IMR-90 (cell line): ENCODE results near the gene SPAG4. TPM values are rescaled to one million over a fixed set of nuclear protein-coding genes. Genes with fewer than 3 reads are reported as not detected.

Experiments used
- ATAC-seq: fragments of 200-7000 bp; cut with Tn5 transposase; 2 replicates; pipeline ENCODE4 v1.9.1; 2020; ENCODE audit warnings: low read depth, mild to moderate bottlenecking, moderate library complexity
- BruUV-seq: library from RNA; stranded (reverse); fragments of 400-500 nt; replicated peaks from 2 replicates; lab custom pipeline; 2021; lab: Mats Ljungman, UMichigan
- CTCF ChIA-PET: fragments of 300-600 bp; formaldehyde crosslinking; extraction: SDS; loops from one replicate; lab custom pipeline; 2021; ENCODE audit warnings: antibody characterized with exemption; lab: Yijun Ruan, JAX
- POLR2A ChIA-PET: fragments of 300-600 bp; sonication (Branson Sonifier 250); formaldehyde crosslinking; loops from one replicate; lab custom pipeline; 2022; ENCODE audit warnings: antibody characterized with exemption; ENCODE audit not compliant: unreplicated experiment; lab: Charles Lee
- DNase-seq: peaks from one replicate; pipeline ENCODE4 v3.0.0; 2013
- H2AFZ ChIP-seq: replicated peaks from 2 replicates; pipeline ENCODE3; 2013; ENCODE audit warnings: low read length, mild to moderate bottlenecking; ENCODE audit not compliant: poor library complexity
- H2AK5ac ChIP-seq: 2 replicates; pipeline ENCODE4 v1.6.1; 2013; ENCODE audit warnings: low read depth, low read length, inconsistent platforms
- H2AK9ac ChIP-seq: replicated peaks from 2 replicates; pipeline ENCODE3; 2013; ENCODE audit warnings: mild to moderate bottlenecking, low read depth, low read length, moderate library complexity; ENCODE audit not compliant: poor library complexity
- H2BK120ac ChIP-seq: 2 replicates; pipeline ENCODE4 v1.6.1; 2013; ENCODE audit warnings: low read depth, low read length, inconsistent platforms
- H2BK15ac ChIP-seq: 3 replicates; pipeline ENCODE4 v1.6.1; 2013; ENCODE audit warnings: low read depth, low read length, inconsistent platforms
- H2BK20ac ChIP-seq: 2 replicates; pipeline ENCODE4 v1.6.1; 2013; ENCODE audit warnings: low read depth, mild to moderate bottlenecking, inconsistent platforms, low read length, moderate library complexity
- H2BK5ac ChIP-seq: 2 replicates; pipeline ENCODE4 v1.6.1; 2013; ENCODE audit warnings: mild to moderate bottlenecking, low read depth, low read length, inconsistent platforms; ENCODE audit not compliant: poor library complexity, severe bottlenecking
- H3K14ac ChIP-seq: replicated peaks from 2 replicates; pipeline ENCODE4 v1.6.1; 2013; ENCODE audit warnings: low read depth, low read length, inconsistent platforms
- H3K18ac ChIP-seq: 2 replicates; pipeline ENCODE4 v1.6.1; 2013; ENCODE audit warnings: low read depth, low read length, control low read depth
- H3K23ac ChIP-seq: 2 replicates; pipeline ENCODE4 v1.6.1; 2013; ENCODE audit warnings: low read depth, low read length, inconsistent platforms
- H3K27ac ChIP-seq: 2 replicates; pipeline ENCODE4 v1.5.1; 2013; ENCODE audit warnings: mild to moderate bottlenecking, control low read depth, low read length; ENCODE audit not compliant: insufficient read depth
- H3K27me3 ChIP-seq: 2 replicates; pipeline ENCODE4 v1.6.1; 2013; ENCODE audit warnings: low read length; ENCODE audit not compliant: control insufficient read depth, insufficient read depth
- H3K36me3 ChIP-seq: 2 replicates; pipeline ENCODE4 v1.6.1; 2013; ENCODE audit warnings: low read length, mixed read lengths; ENCODE audit not compliant: control insufficient read depth, insufficient read depth
- H3K4ac ChIP-seq: 2 replicates; pipeline ENCODE4 v1.6.1; 2013; ENCODE audit warnings: low read depth, low read length, inconsistent platforms
- H3K4me1 ChIP-seq: 2 replicates; pipeline ENCODE4 v1.6.1; 2013; ENCODE audit warnings: low read length, mixed read lengths; ENCODE audit not compliant: control insufficient read depth, insufficient read depth
- H3K4me2 ChIP-seq: 2 replicates; pipeline ENCODE4 v1.6.1; 2013; ENCODE audit warnings: low read depth, mild to moderate bottlenecking, control low read depth, low read length, moderate library complexity
- H3K4me3 ChIP-seq: 2 replicates; pipeline ENCODE4 v1.5.1; 2013; ENCODE audit warnings: low read depth, mild to moderate bottlenecking, control low read depth, low read length, moderate library complexity; ENCODE audit not compliant: insufficient read depth
- H3K56ac ChIP-seq: 2 replicates; pipeline ENCODE4 v1.6.1; 2013; ENCODE audit warnings: low read length, inconsistent platforms; ENCODE audit not compliant: insufficient read depth; ENCODE audit errors: extremely low read depth
- H3K79me1 ChIP-seq, 2 experiments: 2 replicates each; pipeline ENCODE4 v1.6.1; 2013; ENCODE audit warnings: low read length in 2 of 2, inconsistent platforms in 1 of 2, low read depth in 1 of 2
- H3K9ac ChIP-seq: 2 replicates; pipeline ENCODE4 v1.6.1; 2013; ENCODE audit warnings: low read depth, low read length, control low read depth
- H3K9me1 ChIP-seq: 2 replicates; pipeline ENCODE4 v1.6.1; 2013; ENCODE audit warnings: low read length, inconsistent platforms; ENCODE audit not compliant: insufficient read depth
- H3K9me3 ChIP-seq: 2 replicates; pipeline ENCODE4 v1.6.1; 2013; ENCODE audit warnings: low read length; ENCODE audit not compliant: control insufficient read depth, insufficient read depth
- H4K20me1 ChIP-seq: 2 replicates; pipeline ENCODE4 v1.6.1; 2013; ENCODE audit warnings: low read length, inconsistent platforms; ENCODE audit not compliant: insufficient read depth
- H4K5ac ChIP-seq: 2 replicates; pipeline ENCODE4 v1.6.1; 2013; ENCODE audit warnings: mild to moderate bottlenecking, low read depth, low read length, control low read depth
- H4K8ac ChIP-seq, 2 experiments: 2 replicates each; pipeline ENCODE4 v1.6.1; 2013; ENCODE audit warnings: low read depth in 2 of 2, low read length in 2 of 2, control low read depth in 1 of 2, inconsistent platforms in 1 of 2
- H4K91ac ChIP-seq: 2 replicates; pipeline ENCODE4 v1.6.1; 2013; ENCODE audit warnings: low read depth, low read length, inconsistent platforms; ENCODE audit not compliant: insufficient read depth
- CHD1 ChIP-seq: IDR thresholded peaks from 2 replicates; pipeline ENCODE4 v1.6.1; 2012; ENCODE audit warnings: low read depth, low read length, improper control_type of control experiment
- MXI1 ChIP-seq: IDR thresholded peaks from 2 replicates; pipeline ENCODE4 v1.6.1; 2012; ENCODE audit warnings: low read depth, mild to moderate bottlenecking, low read length, moderate library complexity, borderline replicate concordance
- POLR2A ChIP-seq: IDR thresholded peaks from 2 replicates; pipeline ENCODE4 v1.6.1; 2012; ENCODE audit warnings: mild to moderate bottlenecking, low read depth, low read length
- RCOR1 ChIP-seq: IDR thresholded peaks from 2 replicates; pipeline ENCODE4 v1.6.1; 2012; ENCODE audit warnings: mild to moderate bottlenecking, low read length, improper control_type of control experiment; ENCODE audit not compliant: insufficient replicate concordance
- WGBS, 2 experiments: methylation state at CpG; one replicate each; pipeline versions ENCODE4 v1.1.5 to v1.1.7; 2013; ENCODE audit warnings: missing lambda C conversion rate in 2 of 2; ENCODE audit not compliant: insufficient read length in 1 of 2; ENCODE audit errors: extremely low coverage in 2 of 2; 5-methylcytosine and 5-hydroxymethylcytosine counted together
- dilution Hi-C: fragments of 300-500 bp; cut with HindIII; formaldehyde crosslinking; loops from one replicate; pipeline ENCODE4 v1.14.3; 2018; ENCODE audit warnings: low sequenced_read_pairs; ENCODE audit not compliant: unreplicated experiment
- in situ Hi-C: fragments of 300-500 bp; cut with MboI; formaldehyde crosslinking; loops from 3 replicates; pipeline ENCODE4 v1.14.3; 2019; ENCODE audit warnings: low sequenced_read_pairs, inconsistent platforms, mixed read lengths
- intact Hi-C: fragments of 100-400 bp; cut with micrococcal nuclease; formaldehyde crosslinking; loops from 2 replicates; pipeline ENCODE4 v1.10.0; 2022
- polyA plus RNA-seq, 3 experiments: library from polyadenylated mRNA; depleted of rRNA; stranded (reverse); fragments of >200 nt; gene quantifications; 2 replicates each; pipeline ENCODE4 v1.2.3, GENCODE V29; 2012; ENCODE audit warnings: low replicate concordance in 1 of 3
- total RNA-seq: library from RNA; depleted of rRNA; stranded (reverse); fragments of >200 nt; gene quantifications from 2 replicates; pipeline ENCODE4 v1.2.3, GENCODE V29; 2012
- TF ChIP-seq, protein P1 (sequence below): fragments of 150-350 bp; IDR thresholded peaks from 2 replicates; pipeline ENCODE4 v1.6.1; 2016; ENCODE audit warnings: low read depth, mild to moderate bottlenecking, low read length, moderate library complexity, borderline replicate concordance

The SPAG4 gene
- total and polyA plus RNA-seq, 2 of the 4 experiments (the other 2 are of a cell fraction) = 1.8 to 5.5 TPM

- Histone ChIP-seq H2BK15ac (no peak overlapping the region), H3K4me1 (peaks cover 2% of the 10 kb centered on the region), H2BK5ac (peak overlapping the region; percentile 90), H3K4ac (peak overlapping the region; percentile 98), H2AFZ (peak overlapping the region; percentile 96), H3K9me3 (no peaks in the 10 kb centered on the region), H4K5ac (peak overlapping the region; percentile 90), H3K27me3 (no peaks in the 10 kb centered on the region), H2BK20ac (no peak overlapping the region), H3K36me3 (no peaks in the 10 kb centered on the region), H3K14ac (peak overlapping the region; percentile 98), H3K56ac (peak overlapping the region; percentile 94), H3K18ac (peak overlapping the region; percentile 81), H2BK120ac (0 out of 2 replicates have a peak overlapping the region, but pooled peaks have one; percentile 26), H3K9me1 (peaks cover 3% of the 10 kb centered on the region; the same call in 1 of the 2 replicates), H3K9ac (peak overlapping the region; percentile 96), H3K27ac (peak overlapping the region; percentile 94), H3K4me2 (peak overlapping the region; percentile 98), H3K4me3 (peak overlapping the region; percentile 86), H3K23ac (peak overlapping the region; percentile 98), H2AK9ac (peak overlapping the region; percentile 99), H4K91ac (peak overlapping the region; percentile 98), H2AK5ac (peak overlapping the region; percentile 100), H4K20me1 (peaks cover 57% of the 10 kb centered on the region), H4K8ac (peak overlapping the region; percentile 76 to 94; a peak in 3 of 4 replicates), H3K79me1 (peaks cover 0 to 28% of the 10 kb centered on the region in 2 experiments; a peak in 3 of 4 replicates)
- BruUV-seq = no TSS peak
- ChIA-PET CTCF (no interaction called here), POLR2A (interaction anchor here (0.5 to 0.7 kb wide), 2 partner anchors 83 to 178 kb away, joined by 3 to 7 read pairs; no protein-coding TSS in a partner anchor)
- ATAC-seq (peak; percentile 15), DNase-seq (peak; percentile 19)
- intact Hi-C loops (loop anchor here (2.0 to 10.0 kb wide), 3 partner anchors 79 to 151 kb away; partner anchors contain the start of gene RBM39), in situ Hi-C loops (no loop called here), dilution Hi-C loops (no loop called here)
- TF ChIP-seq RCOR1 (no peak), POLR2A (peak; percentile 9; the same call in 1 of the 2 replicates), CHD1 (no peak), MXI1 (peak; percentile 57; the same call in 1 of the 2 replicates)
- TF ChIP-seq, protein P1, sequence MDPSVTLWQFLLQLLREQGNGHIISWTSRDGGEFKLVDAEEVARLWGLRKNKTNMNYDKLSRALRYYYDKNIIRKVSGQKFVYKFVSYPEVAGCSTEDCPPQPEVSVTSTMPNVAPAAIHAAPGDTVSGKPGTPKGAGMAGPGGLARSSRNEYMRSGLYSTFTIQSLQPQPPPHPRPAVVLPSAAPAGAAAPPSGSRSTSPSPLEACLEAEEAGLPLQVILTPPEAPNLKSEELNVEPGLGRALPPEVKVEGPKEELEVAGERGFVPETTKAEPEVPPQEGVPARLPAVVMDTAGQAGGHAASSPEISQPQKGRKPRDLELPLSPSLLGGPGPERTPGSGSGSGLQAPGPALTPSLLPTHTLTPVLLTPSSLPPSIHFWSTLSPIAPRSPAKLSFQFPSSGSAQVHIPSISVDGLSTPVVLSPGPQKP = no peak
- WGBS, 2 experiments = 0% methylated on average over 13 of the region's 28 CpGs; no CpG with 5 or more reads in 1 of the 2 experiments
Observed at GRCh38 chr20:35663516-35664465, 48.2 kb downstream of the SPAG4 start.
